BJ (cell line): ENCODE measurements around the gene CFAP20. TPM values are rescaled to one million over a fixed set of nuclear protein-coding genes. Genes with fewer than 3 reads are reported as not detected.

Experiments
- CTCF ChIA-PET: fragments of 350-600 bp; formaldehyde crosslinking; extraction: SDS; loops from one replicate; lab custom pipeline; 2021; ENCODE audit warnings: antibody characterized with exemption, inconsistent platforms; lab: Yijun Ruan, JAX
- POLR2A ChIA-PET: fragments of 300-600 bp; sonication (Branson Sonifier 250); formaldehyde crosslinking; extraction: SDS; loops from one replicate; lab custom pipeline; 2021; ENCODE audit warnings: antibody characterized with exemption; lab: Charles Lee
- DNase-seq: peaks from one replicate; pipeline ENCODE4 v3.0.0-alpha.2; 2011; ENCODE audit warnings: low read depth
- H3K27me3 ChIP-seq: 2 replicates; pipeline ENCODE4 v1.6.0; 2011; ENCODE audit warnings: low read length; ENCODE audit not compliant: control insufficient read depth, insufficient read depth
- H3K36me3 ChIP-seq: 2 replicates; pipeline ENCODE4 v1.5.1; 2011; ENCODE audit warnings: low read length; ENCODE audit not compliant: control insufficient read depth, insufficient read depth
- H3K4me3 ChIP-seq: 2 replicates; pipeline ENCODE4 v1.5.1; 2011; ENCODE audit warnings: low read depth, mild to moderate bottlenecking, control low read depth, low read length
- CTCF ChIP-seq: IDR thresholded peaks from 2 replicates; pipeline ENCODE4 v1.5.1; 2011; ENCODE audit warnings: low read depth, mild to moderate bottlenecking, control low read depth, inconsistent platforms, low read length, moderate library complexity; ENCODE audit not compliant: insufficient read depth
- polyA plus RNA-seq: library from polyadenylated mRNA; depleted of rRNA; stranded (reverse); fragments of >200 nt; gene quantifications from 2 replicates; pipeline ENCODE4 v1.2.3, GENCODE V29; 2011

Gene CFAP20
- polyA plus RNA-seq, 1 experiment = 36.6 TPM

GRCh38 chr16:58120234-58120633, 8.9 kb downstream of the CFAP20 start:
- no peak for DNase-seq
- ChIA-PET CTCF (interaction anchor here (1.1 to 3.6 kb wide), 7 partner anchors 9 to 106 kb away, joined by 3 to 32 read pairs (median 8); partner anchors contain the start of genes CFAP20 and MMP15), POLR2A (no interaction called here)
- Histone ChIP-seq H3K27me3 (no peaks in the 10 kb centered on the region), H3K36me3 (peaks cover 1% of the 10 kb centered on the region), H3K4me3 (no peak overlapping the region)
- TF ChIP-seq CTCF = no peak

- ChIA-PET CTCF (interaction anchor here (0.7 to 3.6 kb wide), 3 partner anchors 11 to 100 kb away, joined by 3 to 21 read pairs (median 3); no protein-coding TSS in a partner anchor), POLR2A (no interaction called here)
- peaks cover 6% of the 10 kb centered on the region for H3K36me3 ChIP-seq
- DNase-seq = no peak
- no peak for TF ChIP-seq CTCF
- H3K27me3 ChIP-seq = no peaks in the 10 kb centered on the region
- no peak overlapping the region for H3K4me3 ChIP-seq
Measured at GRCh38 chr16:58119509-58119845, 9.7 kb downstream of the CFAP20 start.

- no peaks in the 10 kb centered on the region for H3K27me3 ChIP-seq
- no peak for TF ChIP-seq CTCF
- no peak for DNase-seq
- ChIA-PET POLR2A (no interaction called here), CTCF (interaction anchor here (0.7 kb wide), 1 partner anchor 35 kb away, joined by 3 read pairs; no protein-coding TSS in a partner anchor)
- peaks cover 7% of the 10 kb centered on the region for H3K36me3 ChIP-seq
- no peak overlapping the region for H3K4me3 ChIP-seq
Measured at GRCh38 chr16:58118801-58119508, 10.2 kb downstream of the CFAP20 start.

GRCh38 chr16:58116529-58116928, 12.7 kb downstream of the CFAP20 start:
- H3K4me3 ChIP-seq = no peak overlapping the region
- DNase-seq = no peak
- TF ChIP-seq CTCF = no peak
- ChIA-PET POLR2A (no interaction called here), CTCF (interaction anchor here (2.0 to 2.1 kb wide), 2 partner anchors 10 to 19 kb away, joined by 7 to 9 read pairs; no protein-coding TSS in a partner anchor)
- peaks cover 9% of the 10 kb centered on the region for H3K36me3 ChIP-seq
- no peaks in the 10 kb centered on the region for H3K27me3 ChIP-seq

GRCh38 chr16:58116081-58116480, 13.1 kb downstream of the CFAP20 start:
- no peak for DNase-seq
- no peak for TF ChIP-seq CTCF
- ChIA-PET CTCF (interaction anchor here (1.1 to 2.1 kb wide), 3 partner anchors 9 to 19 kb away, joined by 3 to 9 read pairs (median 7); no protein-coding TSS in a partner anchor), POLR2A (no interaction called here)
- no peak overlapping the region for H3K4me3 ChIP-seq
- peaks cover 9% of the 10 kb centered on the region for H3K36me3 ChIP-seq
- no peaks in the 10 kb centered on the region for H3K27me3 ChIP-seq
